ENCODE data around the gene SCGB1A1.
"Not testable (repeated sequence)": the region's sequence is repeated elsewhere in the genome, so short reads cannot be mapped to it uniquely, and the experiment has no call there.

The SCGB1A1 gene

GRCh38 chr11:62423012-62423411, 4.2 kb downstream of the SCGB1A1 start:
- DNase-seq = no peak

- DNase-seq = peak; percentile 80
These were observed 8.9 kb downstream of the SCGB1A1 start for GRCh38 chr11:62427630-62428233.

- DNase-seq = peak; percentile 61
These were observed 10.2 kb downstream of the SCGB1A1 start for GRCh38 chr11:62428871-62429560.

GRCh38 chr11:62430425-62430824, 11.6 kb downstream of the SCGB1A1 start:
- peak; percentile 71 for DNase-seq

GRCh38 chr11:62431171-62431901, 12.5 kb downstream of the SCGB1A1 start:
- peak; percentile 93 for DNase-seq

GRCh38 chr11:62432695-62433094, 13.9 kb downstream of the SCGB1A1 start:
- no peak for DNase-seq

- DNase-seq = no peak
These were observed 14.5 kb downstream of the SCGB1A1 start for GRCh38 chr11:62433141-62433903.

- no peak for DNase-seq
These were observed 15.1 kb downstream of the SCGB1A1 start for GRCh38 chr11:62433904-62434276.

- DNase-seq = no peak
These were observed 17.2 kb downstream of the SCGB1A1 start for GRCh38 chr11:62435846-62436660.

GRCh38 chr11:62437616-62438015, 18.8 kb downstream of the SCGB1A1 start:
- no peak for DNase-seq

- no peak for DNase-seq
These were observed 19.8 kb downstream of the SCGB1A1 start for GRCh38 chr11:62438641-62439040.

- peak; percentile 86 for DNase-seq
These were observed 21.2 kb downstream of the SCGB1A1 start for GRCh38 chr11:62439785-62440602.

- peak; percentile 57 for DNase-seq
These were observed 24.8 kb downstream of the SCGB1A1 start for GRCh38 chr11:62443390-62444235.

GRCh38 chr11:62444236-62444833, 25.5 kb downstream of the SCGB1A1 start:
- DNase-seq = peak; percentile 72

- DNase-seq = no peak
These were observed 26.0 kb downstream of the SCGB1A1 start for GRCh38 chr11:62444835-62445234.

- peak; percentile 54 for DNase-seq
These were observed 26.5 kb downstream of the SCGB1A1 start for GRCh38 chr11:62445314-62445740.

GRCh38 chr11:62446091-62446490, 27.3 kb downstream of the SCGB1A1 start:
- no peak for DNase-seq

- no peak for DNase-seq
These were observed 30.6 kb downstream of the SCGB1A1 start for GRCh38 chr11:62449451-62449851.

- not testable (repeated sequence) for DNase-seq
These were observed 31.1 kb downstream of the SCGB1A1 start for GRCh38 chr11:62449912-62450311.

All from fibroblast of skin of right biceps (primary cell).